NCI-H2107 treated with DMSO at 0.1 percent for 48 hours (cell line): ENCODE measurements around the gene SUZ12.
"Not testable (repeated sequence)": the region's sequence is repeated elsewhere in the genome, so short reads cannot be mapped to it uniquely, and the experiment has no call there.

Experiments used
- DNase-seq: peaks from one replicate; lab custom pipeline; 2025; ENCODE audit not compliant: unreplicated experiment; lab: John Stamatoyannopoulos, UW

Gene SUZ12

DNA sequence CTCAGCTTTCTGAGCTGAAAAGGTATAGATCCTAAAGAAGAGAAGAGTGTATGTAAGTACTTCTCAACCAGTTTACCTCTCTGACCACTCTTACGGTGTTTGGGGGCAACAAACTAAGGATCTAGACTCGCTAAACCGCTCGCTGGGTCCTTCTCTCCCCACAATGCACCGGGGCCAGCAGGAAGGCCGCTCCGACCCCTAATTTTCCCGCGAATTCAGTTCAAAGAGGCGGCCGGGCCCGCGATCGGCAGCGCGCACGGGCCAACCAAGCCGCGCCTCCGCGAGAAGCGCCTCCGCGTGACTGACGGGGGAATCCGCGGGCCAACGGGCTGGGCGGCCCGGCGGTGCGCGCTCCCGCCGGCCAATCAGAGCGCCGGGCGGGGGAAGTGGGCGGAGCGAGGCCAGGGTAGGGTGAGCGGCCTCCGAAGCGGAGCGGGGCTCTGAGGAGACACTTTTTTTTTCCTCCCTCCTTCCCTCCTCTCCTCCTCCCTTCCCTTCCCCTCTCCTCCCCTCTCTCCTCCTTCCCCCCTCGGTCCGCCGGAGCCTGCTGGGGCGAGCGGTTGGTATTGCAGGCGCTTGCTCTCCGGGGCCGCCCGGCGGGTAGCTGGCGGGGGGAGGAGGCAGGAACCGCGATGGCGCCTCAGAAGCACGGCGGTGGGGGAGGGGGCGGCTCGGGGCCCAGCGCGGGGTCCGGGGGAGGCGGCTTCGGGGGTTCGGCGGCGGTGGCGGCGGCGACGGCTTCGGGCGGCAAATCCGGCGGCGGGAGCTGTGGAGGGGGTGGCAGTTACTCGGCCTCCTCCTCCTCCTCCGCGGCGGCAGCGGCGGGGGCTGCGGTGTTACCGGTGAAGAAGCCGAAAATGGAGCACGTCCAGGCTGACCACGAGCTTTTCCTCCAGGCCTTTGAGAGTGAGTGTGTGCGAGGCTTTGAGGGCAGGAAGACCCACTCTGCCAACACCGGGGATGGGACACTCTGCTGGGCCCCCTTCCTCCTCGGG, at the start of gene SUZ12:
TSS of gene SUZ12 (plus strand) at position 393 of the 995 bp plus-strand sequence. CDS start at position 633, 240 bp downstream.
- DNase-seq, result peak; percentile 79

DNA sequence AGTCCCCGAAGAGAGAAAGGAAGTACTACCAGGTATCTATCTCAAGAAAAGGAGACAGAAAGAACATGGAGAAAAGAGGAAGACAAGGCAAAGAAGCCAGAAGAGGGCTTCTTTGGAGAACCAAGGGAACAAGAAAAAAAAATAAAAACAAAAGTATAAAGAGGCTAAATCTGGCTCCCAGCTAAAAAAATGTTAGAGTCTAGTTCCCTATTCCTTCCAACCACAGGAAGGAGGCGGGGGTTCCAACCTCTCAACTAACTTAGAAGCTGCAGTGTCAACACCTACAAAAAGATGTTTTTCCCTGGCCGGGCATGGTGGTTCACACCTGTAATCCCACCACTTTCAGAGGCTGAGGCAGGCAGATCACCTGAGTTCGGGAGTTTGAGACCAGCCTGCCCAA, 48.7 kb upstream of the SUZ12 start:
- no peak for DNase-seq

DNA sequence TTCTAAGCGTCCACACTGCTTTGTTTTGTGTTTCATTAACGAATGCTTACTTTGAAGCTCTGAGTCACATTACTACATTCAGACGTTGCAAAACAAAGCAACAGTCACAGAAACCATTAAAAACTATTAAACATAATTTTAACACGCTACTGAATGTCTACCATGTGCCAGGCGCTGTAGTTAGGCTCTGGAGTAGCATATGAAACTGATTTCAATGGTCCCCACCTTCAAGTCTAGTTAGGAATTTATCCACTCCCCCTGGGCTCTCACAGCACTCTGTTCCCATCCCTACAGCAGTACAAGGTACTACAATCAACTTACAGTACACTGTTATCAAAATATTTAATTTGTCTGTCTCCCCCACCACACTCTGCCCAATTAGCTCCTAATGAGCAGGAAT, 35.9 kb upstream of the SUZ12 start:
- DNase-seq, result no peak

DNA sequence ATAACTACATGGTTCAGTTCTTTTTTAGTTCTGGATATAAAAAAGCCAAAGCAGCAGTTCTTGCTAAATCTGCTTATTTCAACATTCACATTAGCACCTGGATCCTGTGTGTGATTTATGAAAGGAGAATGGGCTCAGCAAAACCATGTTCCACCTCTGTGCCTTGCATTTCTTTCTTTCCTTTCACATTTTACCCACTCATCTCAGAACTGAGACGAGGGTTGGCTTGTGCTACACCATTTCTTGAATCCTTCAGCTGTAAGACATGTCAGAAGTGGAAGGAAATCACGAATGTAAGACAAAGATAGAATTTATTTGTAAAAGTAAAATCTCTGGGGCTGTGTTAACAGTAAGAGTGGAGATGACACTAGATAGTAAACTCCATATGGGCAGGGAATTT, 34.1 kb upstream of the SUZ12 start:
- DNase-seq, result no peak

DNA sequence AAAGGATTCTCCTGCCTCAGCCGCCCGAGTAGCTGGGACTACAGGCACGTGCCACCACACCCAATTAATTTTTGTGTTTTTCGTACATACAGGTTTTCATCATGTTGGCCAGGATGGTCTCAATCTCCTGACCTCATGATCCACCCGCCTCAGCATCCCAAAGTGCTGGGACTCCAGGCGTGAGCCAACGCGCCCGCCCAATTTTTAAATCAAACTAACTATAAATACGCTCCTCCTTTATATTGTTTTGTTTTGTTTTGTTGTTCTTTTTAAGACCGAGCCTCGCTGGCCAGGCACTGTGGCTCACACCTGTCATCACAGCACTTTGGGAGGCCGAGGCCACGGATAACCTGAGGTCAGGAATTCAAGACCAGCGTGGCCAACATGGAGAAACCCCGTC, 33.4 kb upstream of the SUZ12 start:
- no peak for DNase-seq

DNA sequence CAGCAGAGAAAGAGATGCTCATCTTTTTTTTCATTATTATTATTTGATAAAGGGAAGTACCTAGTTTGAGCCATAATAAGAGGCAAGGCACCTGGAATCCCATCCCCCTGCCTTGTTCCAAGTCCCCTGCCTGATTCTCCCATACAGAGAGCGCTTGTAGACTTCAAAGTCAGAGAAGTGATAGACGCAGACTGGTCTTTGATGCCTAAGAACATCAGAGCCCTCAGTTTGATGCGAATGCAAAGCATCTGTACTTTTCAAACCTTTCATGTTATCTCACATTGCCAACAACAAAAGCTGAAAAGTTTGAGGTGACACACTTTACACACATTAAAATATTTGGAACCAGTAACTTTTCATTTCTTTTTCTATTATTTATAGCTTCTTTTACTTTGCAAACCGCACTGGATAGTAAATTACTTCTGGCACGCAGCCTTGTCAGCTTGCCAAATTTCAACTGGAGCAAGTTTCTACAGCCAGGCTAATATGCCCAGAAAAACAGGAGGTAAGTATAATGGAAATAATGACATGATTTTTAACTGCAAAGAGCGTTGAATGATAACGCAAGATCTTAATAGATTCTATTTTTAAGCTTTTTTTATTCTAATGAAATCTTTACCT, 29.4 kb upstream of the SUZ12 start:
- DNase-seq, result no peak

DNA sequence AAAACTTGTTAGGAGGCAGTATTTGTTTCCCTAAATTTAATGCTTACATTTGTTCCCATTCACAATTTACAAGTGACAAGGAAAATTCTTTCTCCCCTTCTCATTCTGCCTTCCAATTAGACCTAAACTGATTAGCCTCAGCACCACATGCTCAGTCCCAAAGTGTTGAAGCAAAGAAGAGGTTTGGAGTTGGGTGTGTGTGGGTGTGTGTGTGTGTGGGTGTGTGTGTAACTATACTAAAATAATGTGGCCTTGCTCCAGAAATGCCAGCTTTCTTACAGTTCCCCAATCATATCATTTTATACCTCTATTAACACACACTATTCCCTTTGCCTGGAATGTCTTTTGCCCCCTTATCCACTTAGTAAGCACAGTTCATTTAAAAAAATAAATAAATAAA, 28.4 kb upstream of the SUZ12 start:
- DNase-seq, result no peak

DNA sequence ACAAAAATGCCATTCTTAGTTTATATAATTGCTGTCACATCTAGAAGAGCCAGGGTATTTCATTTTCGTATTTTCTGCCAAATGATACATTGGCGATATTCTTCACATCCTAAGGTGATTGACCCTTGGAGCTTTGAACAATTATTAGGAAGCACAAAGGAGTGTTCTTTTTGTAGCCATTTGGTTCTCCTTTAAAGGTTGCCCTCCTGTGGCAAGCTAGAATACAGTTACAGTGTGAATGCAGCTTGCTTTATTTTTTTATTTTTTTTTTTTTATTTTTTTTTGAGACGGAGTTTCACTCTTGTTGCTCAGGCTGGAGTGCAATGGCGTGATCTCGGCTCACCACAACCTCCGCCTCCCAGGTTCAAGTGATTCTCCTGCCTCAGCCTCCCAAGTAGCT, 24.1 kb upstream of the SUZ12 start:
- DNase-seq, result not testable (repeated sequence)

DNA sequence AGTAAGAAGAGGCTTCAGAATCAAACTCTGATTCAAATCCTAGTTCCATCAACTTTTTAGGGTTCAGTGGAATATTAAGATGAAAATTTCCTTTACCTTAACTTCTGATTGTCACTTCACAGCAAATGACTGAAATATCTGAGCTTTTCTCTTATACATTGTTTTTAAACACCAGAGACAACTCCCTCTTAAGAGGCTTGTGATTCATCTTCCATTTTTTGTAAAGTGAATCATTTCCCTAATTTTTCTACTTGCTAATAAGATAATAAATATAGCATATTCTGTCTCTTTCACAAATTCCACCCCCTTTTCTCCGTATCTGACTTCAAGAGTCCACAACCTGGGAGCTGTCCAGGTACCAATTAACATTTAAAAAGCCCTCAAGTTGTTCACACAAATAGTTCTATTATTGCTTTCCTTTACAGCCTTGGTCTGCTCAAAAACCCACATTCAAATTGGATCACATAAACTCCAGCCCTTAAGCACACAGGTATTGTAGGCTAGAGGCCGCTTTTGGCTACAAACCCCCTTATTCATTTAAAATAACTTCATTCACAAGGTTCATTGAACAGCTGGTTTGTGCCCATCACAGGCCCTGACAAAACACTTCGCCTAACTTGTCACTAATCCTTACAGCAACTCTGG, 21.2 kb upstream of the SUZ12 start:
- no peak for DNase-seq

DNA sequence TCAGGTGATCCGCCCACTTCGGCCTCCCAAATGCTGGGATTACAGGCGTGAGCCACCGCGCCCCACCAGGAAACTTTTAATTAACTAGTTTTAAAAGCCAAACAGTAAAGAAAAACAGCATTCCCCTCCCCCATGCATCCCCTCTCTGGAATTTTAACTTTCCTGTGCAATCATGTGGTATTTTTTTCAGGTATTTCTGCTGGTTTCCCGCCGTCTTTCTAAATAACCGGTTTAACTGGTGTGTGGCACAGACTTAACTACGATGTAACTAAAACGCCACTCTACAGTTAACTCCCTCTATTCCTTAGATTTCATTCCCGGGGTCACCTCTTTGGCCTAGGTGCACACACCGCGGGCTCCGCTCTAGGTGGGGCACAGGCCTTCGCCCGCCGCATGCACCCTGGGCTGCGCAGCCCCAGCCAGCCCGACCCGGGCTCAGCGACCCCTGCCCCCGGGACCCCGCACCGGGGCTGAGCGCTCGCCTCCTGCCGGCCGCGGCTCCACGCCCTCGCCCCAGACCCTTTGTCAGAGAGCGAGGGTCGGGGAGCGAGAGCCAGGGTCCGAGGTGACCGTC, 20.2 kb upstream of the SUZ12 start:
- DNase-seq, result no peak

DNA sequence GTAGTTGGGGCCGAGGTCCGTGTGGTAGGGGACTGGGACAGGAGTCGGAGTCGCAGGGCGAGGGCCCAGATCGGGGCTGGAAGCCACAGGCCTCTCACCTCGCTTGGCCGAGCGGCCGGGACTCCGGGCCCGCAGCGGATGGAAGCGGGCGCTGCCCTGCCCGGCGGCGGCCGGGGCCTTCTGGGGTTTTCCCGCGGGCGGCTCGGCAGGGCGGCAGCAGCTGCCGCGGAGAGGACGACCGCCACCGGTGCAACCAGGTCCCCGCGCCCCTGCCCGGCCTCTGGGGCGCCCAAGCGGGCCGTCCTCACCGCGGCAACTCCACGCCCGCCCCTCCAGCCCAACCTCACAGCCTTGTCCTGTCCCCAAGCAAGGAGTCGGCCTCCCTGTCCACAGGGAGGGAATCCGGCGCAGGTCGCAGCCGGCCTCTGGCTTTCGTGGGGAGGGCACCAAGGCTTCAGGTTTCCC, 19.7 kb upstream of the SUZ12 start:
- no peak for DNase-seq

DNA sequence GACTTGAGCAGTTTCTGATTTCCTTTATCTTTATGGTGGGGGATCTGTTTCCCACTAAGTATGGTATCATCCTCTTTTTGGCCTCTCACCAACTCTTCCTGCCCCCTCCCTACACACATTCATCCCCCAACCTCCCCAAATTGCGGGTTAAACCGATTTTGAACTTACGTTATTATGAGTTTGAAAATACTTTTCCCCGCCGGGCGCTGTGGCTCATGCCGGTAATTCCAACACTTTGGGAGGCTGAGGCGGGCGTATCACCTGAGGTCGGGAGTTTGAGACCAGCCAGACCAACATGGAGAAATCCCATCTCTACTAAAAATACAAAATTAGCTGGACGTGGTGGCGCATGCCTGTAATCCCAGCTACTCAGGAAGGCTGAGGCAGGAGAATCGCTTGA, 19.1 kb upstream of the SUZ12 start:
- DNase-seq, result not testable (repeated sequence)

DNA sequence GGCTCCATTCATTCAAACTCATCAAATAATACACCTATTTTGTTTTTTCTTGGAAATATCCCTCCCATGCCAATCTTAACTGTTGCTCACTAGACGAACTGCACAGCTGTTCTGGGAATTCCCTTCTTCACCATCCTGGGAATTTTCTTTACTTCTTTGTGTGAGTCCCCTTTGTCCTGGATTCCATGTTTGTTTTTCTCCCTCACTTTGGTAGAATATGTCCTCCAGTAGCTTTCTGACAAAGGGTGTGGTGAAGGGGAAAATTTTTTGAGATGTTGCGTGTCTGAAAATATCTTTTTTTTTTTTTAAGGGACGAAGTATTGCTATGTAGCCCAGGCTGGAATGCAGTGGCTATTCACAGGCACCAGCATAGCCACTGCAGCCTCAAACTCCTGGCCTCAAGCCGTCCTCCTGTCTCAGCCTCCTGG, 18.1 kb upstream of the SUZ12 start:
- DNase-seq, result no peak

DNA sequence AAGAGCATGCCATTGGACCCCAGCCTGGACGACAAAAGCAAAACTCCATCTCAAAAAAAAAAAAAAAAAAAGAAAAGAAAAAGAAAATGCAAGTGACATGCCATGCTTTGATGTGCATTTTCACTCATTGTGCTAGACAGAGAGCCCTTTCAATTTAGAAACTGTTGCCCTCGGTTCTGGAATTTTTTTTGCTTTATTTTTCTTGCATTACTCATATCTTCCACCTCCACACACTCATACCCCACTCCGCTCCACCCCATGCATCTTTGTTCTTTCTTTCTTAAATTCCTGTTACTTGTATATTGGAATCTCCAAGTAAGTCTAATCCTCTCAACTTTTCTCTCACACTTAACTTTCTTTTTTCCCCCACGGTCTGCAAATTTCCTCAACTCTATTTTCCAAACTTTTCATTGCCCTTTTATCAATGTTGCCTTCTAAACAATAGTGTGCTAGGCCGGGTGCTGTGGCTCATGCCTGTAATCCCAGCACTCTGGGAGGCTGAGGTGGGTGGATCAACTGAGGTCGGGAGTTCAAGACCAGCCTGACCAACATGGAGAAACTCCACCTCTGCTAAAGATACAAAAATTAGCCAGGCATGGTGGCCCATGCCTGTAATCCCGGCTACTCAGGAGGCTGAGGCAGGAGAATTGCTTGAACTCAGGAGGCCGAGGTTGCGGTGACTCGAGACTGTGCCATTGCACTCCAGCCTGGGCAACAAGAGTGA, 16.8 kb upstream of the SUZ12 start:
- DNase-seq, result no peak

DNA sequence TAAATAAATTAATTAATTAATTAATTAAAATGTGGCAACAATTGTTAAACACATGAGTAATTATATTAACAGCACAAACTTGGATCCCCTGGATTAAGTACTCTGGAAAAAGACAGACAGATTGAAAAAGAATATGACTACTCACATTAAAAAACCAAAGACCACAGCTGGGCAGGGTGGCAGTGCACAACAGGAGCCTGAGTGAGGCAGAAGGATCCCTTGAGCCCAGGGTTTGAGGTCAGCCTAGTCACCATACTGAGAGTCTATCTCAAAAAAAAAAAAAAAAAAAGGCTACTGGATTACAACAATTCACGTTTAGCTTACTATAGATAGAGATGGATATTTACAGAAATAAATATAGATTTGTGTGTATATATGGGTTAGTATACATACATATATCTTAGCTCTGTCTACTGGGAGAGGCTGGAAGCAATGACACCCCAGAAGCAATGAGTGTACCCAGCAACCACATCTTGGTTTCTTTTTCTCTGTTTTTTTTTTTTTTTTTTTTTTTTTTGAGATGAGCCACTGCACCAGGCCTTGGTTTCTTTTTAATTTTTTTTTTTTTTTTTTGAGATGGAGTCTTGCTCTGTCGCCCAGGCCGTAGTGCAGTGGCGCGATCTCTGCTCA, 10.6 kb upstream of the SUZ12 start:
- no peak for DNase-seq

DNA sequence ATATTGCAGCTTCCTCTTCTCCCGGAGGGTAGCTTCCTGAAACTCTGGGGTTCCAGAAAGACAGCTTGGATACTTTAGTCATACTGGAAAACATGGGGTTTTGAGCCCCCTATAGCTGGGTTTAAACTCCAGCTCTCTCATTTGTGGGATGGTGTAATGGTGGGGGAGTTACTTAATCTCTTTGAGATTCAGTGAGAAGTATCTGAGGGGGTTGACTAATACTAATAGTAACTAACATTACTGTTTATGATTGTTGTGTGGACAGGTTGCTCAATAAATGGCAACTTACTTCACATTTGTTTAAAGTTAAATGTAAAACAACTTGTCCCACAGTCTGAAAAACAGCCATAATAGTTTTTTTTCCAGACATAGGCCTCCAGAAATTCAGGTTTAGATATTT, 5.1 kb upstream of the SUZ12 start:
- DNase-seq, result no peak

DNA sequence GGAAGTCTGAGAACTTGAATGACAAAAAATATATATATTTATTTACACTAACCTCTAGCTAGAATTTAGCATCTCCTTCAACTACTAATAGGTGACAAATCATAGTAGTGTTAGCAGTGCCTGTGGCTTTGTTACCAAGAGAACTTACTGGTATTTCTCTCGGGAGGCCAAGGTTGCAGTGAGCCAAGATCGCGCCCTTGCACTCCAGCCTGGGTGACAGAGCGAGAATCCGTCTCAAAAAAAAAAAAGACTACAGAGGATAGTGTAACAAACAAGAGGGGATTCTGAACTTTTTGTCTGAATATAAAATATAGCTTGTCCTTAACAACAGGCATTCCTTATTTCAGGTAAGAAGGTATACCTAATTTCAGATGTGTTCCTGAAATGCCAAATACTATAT, 1.3 kb upstream of the SUZ12 start:
- no peak for DNase-seq

DNA sequence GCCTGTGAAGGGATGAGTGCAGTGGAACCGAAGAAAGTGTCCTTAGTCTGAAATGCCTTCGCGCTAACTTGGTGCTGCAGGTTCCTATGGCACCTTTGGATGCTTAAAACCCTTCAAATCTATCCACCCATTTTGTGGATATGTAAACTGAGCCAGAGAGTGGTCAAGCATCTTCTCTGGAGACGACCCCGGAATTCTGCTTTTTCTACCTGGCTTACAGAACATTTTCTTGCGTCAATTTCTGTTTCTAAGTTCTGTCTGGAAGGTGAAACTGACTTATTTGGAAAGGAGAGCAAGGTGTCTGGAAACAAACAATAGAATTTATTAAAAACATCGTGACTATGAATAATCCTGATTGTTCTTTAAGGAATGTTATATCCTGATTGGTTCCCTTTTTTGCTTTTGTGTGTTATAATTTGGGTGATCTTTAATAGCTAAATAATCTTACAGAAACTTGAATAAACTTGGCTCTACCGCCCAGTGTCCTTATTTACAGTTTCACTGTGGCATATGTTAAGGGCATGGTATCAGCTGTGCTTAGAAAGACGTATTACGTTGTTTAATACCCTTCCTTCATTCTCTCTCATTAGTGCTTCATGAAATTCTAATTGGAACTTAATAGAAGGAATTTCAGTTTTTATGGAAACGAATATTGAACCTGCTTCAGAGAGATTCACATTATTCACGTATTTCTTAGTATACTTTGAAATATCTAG, 1.3 kb downstream of the SUZ12 start:
- peak; percentile 8 for DNase-seq

DNA sequence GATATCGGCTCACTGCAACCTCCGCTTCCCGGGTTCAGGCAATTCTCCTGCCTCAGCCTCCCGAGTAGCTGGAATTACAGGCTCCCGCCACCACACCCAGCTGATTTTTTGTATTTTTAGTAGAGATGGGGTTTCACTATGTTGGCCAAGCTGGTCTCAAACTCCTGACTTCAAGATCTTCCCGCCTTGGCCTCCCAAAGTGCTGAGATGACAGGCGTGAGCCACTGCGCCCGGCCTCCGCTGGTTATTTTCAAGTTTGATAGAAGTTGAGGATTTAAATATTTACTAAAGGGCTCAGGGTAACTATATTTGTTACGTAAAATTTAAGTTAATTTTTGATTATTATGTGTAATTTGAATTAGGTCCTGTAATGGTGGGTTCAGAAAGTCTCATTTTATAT, 5.1 kb downstream of the SUZ12 start:
- DNase-seq, result not testable (repeated sequence)

DNA sequence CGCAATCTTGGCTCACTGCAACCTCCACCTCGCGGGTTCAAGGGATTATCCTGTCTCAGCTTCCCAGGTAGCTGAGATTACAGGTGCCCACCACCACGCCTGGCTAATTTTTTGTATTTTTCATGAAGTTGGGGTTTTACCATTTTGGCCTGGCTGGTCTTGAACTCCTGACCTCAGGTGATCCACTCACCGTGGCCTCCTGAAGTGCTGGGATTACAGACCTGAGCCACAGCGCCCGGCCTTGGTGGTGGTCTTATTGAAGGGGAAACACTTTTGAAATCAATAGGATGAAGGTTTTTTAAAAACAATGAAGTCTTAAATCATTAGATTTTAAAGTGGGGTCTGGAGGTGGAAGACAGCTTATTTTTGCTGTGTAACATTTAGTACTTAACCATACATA, 5.6 kb downstream of the SUZ12 start:
- DNase-seq, result not testable (repeated sequence)
